Measurements from ENCODE around the gene SH3RF3.

DNA sequence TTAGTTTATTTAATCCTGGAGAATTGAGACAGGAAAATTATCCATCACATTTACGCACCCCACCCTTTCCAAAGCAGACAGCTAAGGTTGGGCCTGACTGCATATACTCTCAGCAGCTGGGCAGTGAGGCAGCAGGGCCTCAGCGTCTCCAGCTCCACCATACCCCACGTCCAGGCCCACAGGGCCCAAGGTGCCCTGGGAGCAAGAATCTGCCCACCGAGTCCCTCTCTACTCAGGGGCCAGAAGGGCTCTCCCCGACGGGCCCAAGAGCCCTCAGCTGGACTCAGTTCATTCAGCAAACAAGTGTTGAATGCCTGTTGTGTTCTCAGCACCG lies 358.5 kb downstream of the SH3RF3 start:
- TF ChIP-seq, protein P1, sequence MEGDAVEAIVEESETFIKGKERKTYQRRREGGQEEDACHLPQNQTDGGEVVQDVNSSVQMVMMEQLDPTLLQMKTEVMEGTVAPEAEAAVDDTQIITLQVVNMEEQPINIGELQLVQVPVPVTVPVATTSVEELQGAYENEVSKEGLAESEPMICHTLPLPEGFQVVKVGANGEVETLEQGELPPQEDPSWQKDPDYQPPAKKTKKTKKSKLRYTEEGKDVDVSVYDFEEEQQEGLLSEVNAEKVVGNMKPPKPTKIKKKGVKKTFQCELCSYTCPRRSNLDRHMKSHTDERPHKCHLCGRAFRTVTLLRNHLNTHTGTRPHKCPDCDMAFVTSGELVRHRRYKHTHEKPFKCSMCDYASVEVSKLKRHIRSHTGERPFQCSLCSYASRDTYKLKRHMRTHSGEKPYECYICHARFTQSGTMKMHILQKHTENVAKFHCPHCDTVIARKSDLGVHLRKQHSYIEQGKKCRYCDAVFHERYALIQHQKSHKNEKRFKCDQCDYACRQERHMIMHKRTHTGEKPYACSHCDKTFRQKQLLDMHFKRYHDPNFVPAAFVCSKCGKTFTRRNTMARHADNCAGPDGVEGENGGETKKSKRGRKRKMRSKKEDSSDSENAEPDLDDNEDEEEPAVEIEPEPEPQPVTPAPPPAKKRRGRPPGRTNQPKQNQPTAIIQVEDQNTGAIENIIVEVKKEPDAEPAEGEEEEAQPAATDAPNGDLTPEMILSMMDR (IDR thresholded peaks at IDR 0.05): no peak
- TF ChIP-seq POLR2A (IDR thresholded peaks at IDR 0.05): no peak
